GM23338 (cell line): ENCODE data around the gene HERPUD1. TPM values are rescaled to one million over a fixed set of nuclear protein-coding genes. Genes with fewer than 3 reads are reported as not detected.

Experiments used
- ATAC-seq: fragments of 200-7000 bp; cut with Tn5 transposase; 3 replicates; pipeline ENCODE4 v1.9.1; 2020
- DNase-seq: peaks from one replicate; pipeline ENCODE4 v3.0.0-alpha.2; 2015; ENCODE audit warnings: low spot score
- H2AFZ ChIP-seq: fragments of 200-600 bp; sonication (generic); 2 replicates; pipeline ENCODE4 v1.8.0; 2016; ENCODE audit warnings: antibody characterized with exemption, mild to moderate bottlenecking, moderate library complexity
- H3F3A ChIP-seq: fragments of 200-600 bp; sonication (generic); replicated peaks from 2 replicates; pipeline ENCODE4 v1.8.0; 2017; ENCODE audit warnings: antibody characterized with exemption, mixed run types, low read depth
- H3K27ac ChIP-seq: fragments of 200-600 bp; sonication (generic); 2 replicates; pipeline ENCODE4 v1.6.1; 2016; ENCODE audit warnings: low read depth
- H3K27me3 ChIP-seq: fragments of 200-600 bp; sonication (generic); 2 replicates; pipeline ENCODE4 v1.8.0; 2016; ENCODE audit warnings: mild to moderate bottlenecking, mixed run types, moderate library complexity; ENCODE audit not compliant: insufficient read depth
- H3K36me3 ChIP-seq: fragments of 200-600 bp; sonication (generic); 2 replicates; pipeline ENCODE4 v1.8.0; 2016; ENCODE audit warnings: mild to moderate bottlenecking; ENCODE audit not compliant: insufficient read depth
- H3K4me1 ChIP-seq: fragments of 200-600 bp; sonication (generic); 2 replicates; pipeline ENCODE4 v1.8.0; 2016; ENCODE audit warnings: mild to moderate bottlenecking, moderate library complexity; ENCODE audit not compliant: insufficient read depth
- H3K4me2 ChIP-seq: fragments of 200-600 bp; sonication (generic); 2 replicates; pipeline ENCODE4 v1.7.1; 2017; ENCODE audit warnings: mixed run types
- H3K4me3 ChIP-seq: fragments of 200-600 bp; sonication (generic); 2 replicates; pipeline ENCODE4 v1.6.1; 2016; ENCODE audit warnings: mixed run types
- H3K79me2 ChIP-seq: fragments of 200-600 bp; sonication (generic); replicated peaks from 2 replicates; pipeline ENCODE4 v1.8.0; 2017; ENCODE audit warnings: mild to moderate bottlenecking; ENCODE audit not compliant: insufficient read depth
- H3K9me2 ChIP-seq: fragments of 200-600 bp; sonication (generic); 2 replicates; pipeline ENCODE4 v1.8.0; 2017; ENCODE audit not compliant: insufficient read depth
- H4K20me1 ChIP-seq: fragments of 200-600 bp; sonication (generic); replicated peaks from 2 replicates; pipeline ENCODE4 v1.8.0; 2017; ENCODE audit warnings: mild to moderate bottlenecking; ENCODE audit not compliant: insufficient read depth
- H3K27ac Mint-ChIP-seq: 2 replicates; pipeline ENCODE4 v1.8.0; 2020; ENCODE audit warnings: inconsistent platforms, mild to moderate bottlenecking, moderate library complexity, mixed read lengths
- H3K27me3 Mint-ChIP-seq: 3 replicates; pipeline ENCODE4 v1.8.0; 2022; ENCODE audit warnings: low read depth, mild to moderate bottlenecking, moderate library complexity, mixed read lengths, inconsistent platforms; ENCODE audit not compliant: insufficient read depth, poor library complexity
- H3K36me3 Mint-ChIP-seq: 3 replicates; pipeline ENCODE4 v1.8.0; 2021; ENCODE audit warnings: low read depth, mild to moderate bottlenecking, inconsistent platforms, moderate library complexity, mixed read lengths
- H3K4me1 Mint-ChIP-seq: 3 replicates; pipeline ENCODE4 v1.8.0; 2020; ENCODE audit warnings: mild to moderate bottlenecking, inconsistent platforms, mixed read lengths
- H3K4me3 Mint-ChIP-seq: 3 replicates; pipeline ENCODE4 v1.8.0; 2021; ENCODE audit warnings: moderate library complexity, mild to moderate bottlenecking, inconsistent platforms, mixed read lengths
- H3K9me3 Mint-ChIP-seq: 3 replicates; pipeline ENCODE4 v1.8.0; 2020; ENCODE audit warnings: moderate library complexity, mild to moderate bottlenecking, inconsistent platforms, mixed read lengths
- CREB1 ChIP-seq: fragments of 250-450 bp; sonication (Bioruptor Pico); IDR thresholded peaks from 2 replicates; pipeline ENCODE4 v1.5.0; 2020; ENCODE audit warnings: low read depth, mild to moderate bottlenecking, moderate library complexity
- CTCF ChIP-seq, 2 experiments: fragments of 200-600 bp in 1 of 2; sonication (generic) in 1 of 2; conservative IDR thresholded peaks; 2 replicates each; pipeline versions ENCODE4 v1.5.1 to v1.6.1; 2016 to 2017; ENCODE audit warnings: antibody characterized with exemption in 2 of 2, low read depth in 2 of 2, mild to moderate bottlenecking in 2 of 2, moderate library complexity in 1 of 2
- ETS1 ChIP-seq: IDR thresholded peaks from 2 replicates; pipeline ENCODE4 v1.6.1; 2016; ENCODE audit warnings: antibody characterized with exemption
- EZH2 ChIP-seq: fragments of 200-600 bp; sonication (generic); IDR thresholded peaks from one replicate; pipeline ENCODE4 v1.8.0; 2017; ENCODE audit warnings: antibody characterized with exemption, mild to moderate bottlenecking, low read depth; ENCODE audit not compliant: unreplicated experiment
- EZH2phosphoT487 ChIP-seq: fragments of 200-600 bp; sonication (generic); IDR thresholded peaks from one replicate; pipeline ENCODE4 v1.8.1; 2018; ENCODE audit warnings: antibody characterized with exemption; ENCODE audit not compliant: unreplicated experiment
- JUNB ChIP-seq: IDR thresholded peaks from one replicate; pipeline ENCODE4 v1.6.1; 2016; ENCODE audit warnings: antibody characterized with exemption; ENCODE audit not compliant: unreplicated experiment
- NANOG ChIP-seq: IDR thresholded peaks from 2 replicates; pipeline ENCODE4 v1.6.1; 2016; ENCODE audit warnings: antibody characterized with exemption, borderline replicate concordance
- POLR2AphosphoS5 ChIP-seq: IDR thresholded peaks from 2 replicates; pipeline ENCODE4 v1.6.1; 2016; ENCODE audit warnings: antibody characterized with exemption, low read depth
- REST ChIP-seq: IDR thresholded peaks from one replicate; pipeline ENCODE4 v1.6.1; 2018; ENCODE audit warnings: antibody characterized with exemption; ENCODE audit not compliant: unreplicated experiment
- STAT1 ChIP-seq: IDR thresholded peaks from one replicate; pipeline ENCODE4 v1.6.1; 2016; ENCODE audit warnings: antibody characterized with exemption; ENCODE audit not compliant: unreplicated experiment
- ZNF114 ChIP-seq: fragments of 250-450 bp; sonication (Bioruptor Pico); IDR thresholded peaks from 2 replicates; pipeline ENCODE4 v1.5.0; 2020; ENCODE audit warnings: mild to moderate bottlenecking, moderate library complexity
- ZNF331 ChIP-seq: fragments of 250-450 bp; sonication (Bioruptor Pico); IDR thresholded peaks from 2 replicates; pipeline ENCODE4 v1.5.0; 2020; ENCODE audit warnings: low read depth, mild to moderate bottlenecking, moderate library complexity
- ZNF462 ChIP-seq: fragments of 250-450 bp; sonication (Bioruptor Pico); IDR thresholded peaks from 2 replicates; pipeline ENCODE4 v1.5.0; 2020; ENCODE audit warnings: mild to moderate bottlenecking, moderate library complexity
- polyA plus RNA-seq: library from polyadenylated mRNA; unstranded; fragments of >200 nt; fragmentation: Nextera tagmentation; extraction: Ambion mirVana; gene quantifications from 2 replicates; pipeline ENCODE4 v1.2.1, GENCODE V29; 2016
- total RNA-seq: library from RNA; depleted of rRNA; stranded (reverse); fragments of >200 nt; shearing (Covaris generic); gene quantifications from 2 replicates; pipeline ENCODE4 v1.2.3, GENCODE V29; 2014

Gene HERPUD1
- total and polyA plus RNA-seq, 2 experiments from 2014 or later = 41.1 to 44.1 TPM

- TF ChIP-seq EZH2phosphoT487 = no peak
- no peak for TF ChIP-seq STAT1
- TF ChIP-seq CTCF (conservative IDR thresholded peaks at IDR 0.05; ENCODE audit: low read depth in 2 of 2) = no peak
- TF ChIP-seq EZH2 = no peak
- TF ChIP-seq CREB1 = no peak
- TF ChIP-seq POLR2AphosphoS5 = no peak
- no peak for TF ChIP-seq ZNF462 (CRISPR knock-in tag)
- no peak for TF ChIP-seq ETS1
- no peak for TF ChIP-seq JUNB
- TF ChIP-seq ZNF114 (CRISPR knock-in tag) = no peak
- no peak for TF ChIP-seq NANOG
- TF ChIP-seq ZNF331 (CRISPR knock-in tag) = no peak
- TF ChIP-seq REST = no peak
- H3K36me3 Mint-ChIP-seq = no peaks in the 10 kb centered on the region
- no peak overlapping the region for H3K27ac ChIP-seq
- H4K20me1 ChIP-seq = no peaks in the 10 kb centered on the region
- H3F3A ChIP-seq = no peaks in the 10 kb centered on the region
- peaks cover 4% of the 10 kb centered on the region; the same call in 2 of the 3 replicates for H3K4me1 Mint-ChIP-seq
- H3K9me3 Mint-ChIP-seq = peaks cover 4% of the 10 kb centered on the region; the same call in 1 of the 3 replicates
- no peaks in the 10 kb centered on the region for H3K36me3 ChIP-seq
- H2AFZ ChIP-seq = no peak overlapping the region
- H3K27me3 Mint-ChIP-seq = peaks cover 9% of the 10 kb centered on the region
- H3K79me2 ChIP-seq = no peaks in the 10 kb centered on the region
- DNase-seq (no peak), ATAC-seq (no peak)
- no peaks in the 10 kb centered on the region; the same call in 1 of the 2 replicates for H3K4me1 ChIP-seq
- no peak overlapping the region for H3K4me2 ChIP-seq
- H3K4me3 Mint-ChIP-seq = no peak overlapping the region
- H3K9me2 ChIP-seq = no peaks in the 10 kb centered on the region
- H3K27me3 ChIP-seq = no peaks in the 10 kb centered on the region
- H3K4me3 ChIP-seq = no peak overlapping the region
- H3K27ac Mint-ChIP-seq = no peak overlapping the region
Measured at GRCh38 chr16:56961386-56961785, 29.4 kb downstream of the HERPUD1 start.
